ENCODE measurements around the gene PLEKHG5. TPM values are rescaled to one million over a fixed set of nuclear protein-coding genes. Genes with fewer than 3 reads are reported as not detected.

PLEKHG5 gene
- total and polyA plus RNA-seq, 9 donors = 7.6 to 14.5 (median 12.1) TPM

DNA sequence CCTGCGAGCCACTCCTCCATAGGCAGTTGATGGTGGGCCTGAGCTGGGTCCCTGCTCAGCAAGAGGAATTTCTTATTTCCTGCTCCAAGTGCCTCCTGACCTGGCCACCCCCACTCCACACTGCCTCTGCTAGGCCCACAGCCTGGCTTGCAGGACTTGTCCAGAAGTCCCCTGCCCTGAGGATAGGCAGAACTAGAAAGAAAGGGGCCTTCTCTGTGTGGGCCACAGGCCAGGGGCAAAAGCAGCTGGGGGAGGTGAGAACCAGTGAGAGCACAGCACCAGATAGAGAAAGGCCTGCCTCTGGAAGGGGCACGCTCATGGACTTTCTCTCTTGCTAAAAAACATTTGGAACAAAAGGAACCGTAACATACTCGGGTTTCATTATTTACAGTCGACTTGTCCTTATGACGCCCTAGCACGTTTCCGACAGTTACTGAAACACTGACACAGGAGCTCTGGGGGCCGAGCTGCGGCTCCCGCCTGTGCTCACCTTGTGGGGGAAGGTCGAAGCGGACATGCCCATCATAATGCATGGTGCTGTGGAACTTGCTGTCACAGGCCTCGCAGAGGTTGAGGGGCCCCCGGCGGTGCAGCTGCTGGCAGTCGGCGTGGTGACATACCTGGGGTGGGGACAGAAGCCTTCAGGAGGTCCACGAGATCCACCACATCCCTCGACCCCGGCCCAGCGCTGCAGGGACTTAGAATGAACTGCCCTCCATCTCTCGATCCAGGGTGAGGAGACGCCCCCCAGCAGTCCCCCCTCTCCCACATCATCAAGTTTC, 14.2 kb downstream of the PLEKHG5 start:
- Histone ChIP-seq H3K9me3 (replicated peaks; ENCODE audit: control insufficient read depth, low read depth, low read length) (no peaks in the 10 kb centered on the region), H3K27ac (ENCODE audit: low read length) (no peak overlapping the region), H3K4me3 (ENCODE audit: low read length) (no peak overlapping the region), H3K27me3 (ENCODE audit: control insufficient read depth, insufficient read depth, low read length) (no peaks in the 10 kb centered on the region), H3K4me1 (ENCODE audit: control insufficient read depth, insufficient read depth, low read length) (no peaks in the 10 kb centered on the region), H3K36me3 (ENCODE audit: control insufficient read depth, insufficient read depth, low read length) (peaks cover 14% of the 10 kb centered on the region)
- WGBS (ENCODE audit: insufficient coverage) = 59% methylated on average over 24 of the region's 24 CpGs
- DNase-seq = no peak

DNA sequence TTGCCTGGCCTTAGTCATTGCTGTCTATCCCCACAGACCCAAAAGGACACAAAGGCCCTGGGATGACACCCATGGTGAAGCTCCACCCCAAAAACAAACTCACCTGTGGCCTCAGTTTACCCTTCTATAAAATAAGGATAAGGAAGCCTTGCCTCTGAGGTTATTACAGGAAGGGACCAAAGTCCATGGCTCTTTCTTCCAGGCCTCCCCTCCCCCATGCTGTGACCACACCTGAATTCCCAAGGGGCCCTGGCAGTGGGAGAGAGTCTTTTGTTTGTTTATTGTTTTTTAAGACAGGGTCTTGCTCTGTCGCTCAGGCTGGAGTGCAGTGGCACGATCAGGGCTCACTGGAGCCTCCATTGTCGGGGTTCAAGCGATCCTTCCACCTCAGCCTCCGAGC, 15.0 kb downstream of the PLEKHG5 start:
- Histone ChIP-seq H3K27me3 (ENCODE audit: control insufficient read depth, insufficient read depth, low read length) (no peaks in the 10 kb centered on the region), H3K4me1 (ENCODE audit: control insufficient read depth, insufficient read depth, low read length) (no peaks in the 10 kb centered on the region), H3K36me3 (ENCODE audit: control insufficient read depth, insufficient read depth, low read length) (peaks cover 18% of the 10 kb centered on the region), H3K4me3 (ENCODE audit: low read length) (no peak overlapping the region), H3K27ac (ENCODE audit: low read length) (no peak overlapping the region), H3K9me3 (replicated peaks; ENCODE audit: control insufficient read depth, low read depth, low read length) (no peaks in the 10 kb centered on the region)
- 81% methylated on average over 5 of the region's 5 CpGs for WGBS (ENCODE audit: insufficient coverage)
- DNase-seq = no peak

DNA sequence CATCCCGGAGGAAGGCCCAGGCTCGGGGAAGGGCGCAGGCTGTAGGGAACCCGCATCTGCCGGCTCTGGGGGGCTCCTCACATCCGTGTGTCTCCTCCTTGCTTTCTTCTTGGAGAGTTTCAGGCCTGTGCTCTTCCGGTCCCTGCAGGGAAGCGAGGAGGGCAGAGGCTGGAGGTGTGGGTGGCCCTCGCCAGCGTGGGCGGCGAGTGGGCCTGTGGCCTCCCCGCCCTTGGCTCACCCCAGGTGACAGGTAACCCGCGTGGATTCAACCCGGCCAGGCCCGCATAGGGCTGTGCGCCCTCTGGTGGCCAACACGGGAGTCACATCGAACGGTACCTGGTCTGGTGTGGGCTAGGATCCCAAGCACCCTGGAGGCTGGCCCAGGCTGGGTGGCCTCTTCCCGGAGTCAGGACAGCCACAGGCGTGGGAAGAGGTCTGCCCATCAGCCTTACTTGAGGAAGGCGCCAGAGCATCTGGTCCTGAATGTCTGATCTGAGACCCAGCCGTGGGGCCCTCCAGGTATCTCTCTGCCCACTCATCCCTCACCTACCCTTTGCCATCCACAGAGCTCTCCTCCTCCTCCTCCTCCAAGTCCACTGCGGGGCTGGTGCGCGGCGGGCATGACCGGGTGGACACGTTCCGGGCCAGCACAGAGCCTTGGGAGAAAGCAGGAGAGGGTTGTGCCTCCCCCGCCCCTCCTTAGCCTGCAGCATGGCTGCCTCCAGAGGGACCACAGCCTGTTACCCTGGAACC, 15.9 kb downstream of the PLEKHG5 start:
- Histone ChIP-seq H3K4me3 (ENCODE audit: low read length) (no peak overlapping the region), H3K4me1 (ENCODE audit: control insufficient read depth, insufficient read depth, low read length) (no peaks in the 10 kb centered on the region), H3K27me3 (ENCODE audit: control insufficient read depth, insufficient read depth, low read length) (no peaks in the 10 kb centered on the region), H3K36me3 (ENCODE audit: control insufficient read depth, insufficient read depth, low read length) (peaks cover 18% of the 10 kb centered on the region), H3K27ac (ENCODE audit: low read length) (no peak overlapping the region), H3K9me3 (replicated peaks; ENCODE audit: control insufficient read depth, low read depth, low read length) (no peaks in the 10 kb centered on the region)
- no peak for DNase-seq
- WGBS (ENCODE audit: insufficient coverage) = 20% methylated on average over 25 of the region's 33 CpGs

DNA sequence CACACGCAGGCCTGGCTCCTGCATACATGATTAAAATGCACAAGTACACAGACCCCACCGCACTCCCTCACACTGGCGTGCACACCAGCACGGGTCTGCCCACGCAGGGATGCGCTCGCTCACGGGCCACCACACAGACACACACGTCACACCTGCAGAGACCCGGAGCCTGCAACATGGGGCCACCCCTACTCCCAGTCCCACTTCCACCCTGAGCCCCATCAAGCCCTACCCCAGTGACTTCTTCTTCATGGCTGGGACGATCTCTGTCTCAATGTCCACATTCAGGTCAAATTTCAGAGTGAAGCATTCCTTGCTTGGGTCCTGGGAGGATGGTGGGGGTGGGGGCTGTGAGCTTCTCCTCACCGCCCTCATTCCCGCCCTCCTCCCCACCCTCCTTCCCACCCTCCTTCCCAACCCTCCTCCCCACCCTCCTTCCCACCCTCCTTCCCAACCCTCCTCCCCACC, 16.6 kb downstream of the PLEKHG5 start:
- no peak for DNase-seq
- Histone ChIP-seq H3K9me3 (replicated peaks; ENCODE audit: control insufficient read depth, low read depth, low read length) (no peaks in the 10 kb centered on the region), H3K27me3 (ENCODE audit: control insufficient read depth, insufficient read depth, low read length) (no peaks in the 10 kb centered on the region), H3K4me1 (ENCODE audit: control insufficient read depth, insufficient read depth, low read length) (no peaks in the 10 kb centered on the region), H3K4me3 (ENCODE audit: low read length) (no peak overlapping the region), H3K36me3 (ENCODE audit: control insufficient read depth, insufficient read depth, low read length) (peaks cover 22% of the 10 kb centered on the region), H3K27ac (ENCODE audit: low read length) (no peak overlapping the region)
- WGBS (ENCODE audit: insufficient coverage) = 73% methylated on average over 9 of the region's 13 CpGs

DNA sequence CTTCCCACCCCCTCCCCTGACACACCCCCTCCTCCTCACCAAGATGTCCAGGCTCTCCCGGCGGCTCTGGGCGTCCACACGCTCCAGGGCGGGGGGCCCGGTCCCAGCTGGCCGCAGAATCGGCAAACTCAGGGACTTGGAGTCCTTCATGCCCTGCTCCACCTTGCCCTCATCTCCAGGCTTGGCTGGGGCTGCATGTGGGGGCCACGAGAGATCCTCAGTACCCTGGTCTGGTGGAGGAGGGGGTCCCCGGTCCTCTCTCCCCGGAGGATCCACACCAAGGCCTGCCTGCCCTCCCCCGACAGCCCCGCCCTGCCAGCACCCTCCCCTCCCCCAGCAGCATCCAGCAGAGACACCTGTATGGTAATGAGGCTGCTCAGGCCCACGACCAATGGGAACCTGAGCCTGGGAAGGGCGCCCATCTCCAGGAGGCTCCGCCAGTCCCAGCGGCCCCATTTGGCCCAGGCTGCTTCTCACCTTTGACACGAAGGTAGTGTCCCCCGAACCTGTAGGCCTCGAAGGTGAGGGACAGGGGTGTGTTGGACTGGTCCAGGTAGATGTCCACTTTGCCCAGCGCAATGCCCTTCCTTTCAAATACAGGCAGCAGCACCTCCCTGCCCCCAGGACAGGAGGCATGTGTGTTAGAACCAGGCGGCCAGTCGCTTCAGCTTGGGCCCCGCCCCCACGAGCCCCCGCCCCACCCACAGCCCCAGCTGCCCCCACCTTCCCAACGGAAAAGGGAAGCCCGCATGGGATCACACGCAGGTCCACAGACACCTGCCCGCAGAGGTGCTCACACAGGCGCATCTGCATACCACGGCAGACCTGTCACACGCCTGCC, 17.3 kb downstream of the PLEKHG5 start:
- no peaks in the 10 kb centered on the region for H3K4me1 ChIP-seq (ENCODE audit: control insufficient read depth, insufficient read depth, low read length)
- no peak overlapping the region for H3K27ac ChIP-seq (ENCODE audit: low read length)
- H3K27me3 ChIP-seq (ENCODE audit: control insufficient read depth, insufficient read depth, low read length) = no peaks in the 10 kb centered on the region
- 71% methylated on average over 10 of the region's 33 CpGs for WGBS (ENCODE audit: insufficient coverage)
- H3K36me3 ChIP-seq (ENCODE audit: control insufficient read depth, insufficient read depth, low read length) = peaks cover 25% of the 10 kb centered on the region
- H3K9me3 ChIP-seq (replicated peaks; ENCODE audit: control insufficient read depth, low read depth, low read length) = no peaks in the 10 kb centered on the region
- no peak overlapping the region for H3K4me3 ChIP-seq (ENCODE audit: low read length)
- no peak for DNase-seq

DNA sequence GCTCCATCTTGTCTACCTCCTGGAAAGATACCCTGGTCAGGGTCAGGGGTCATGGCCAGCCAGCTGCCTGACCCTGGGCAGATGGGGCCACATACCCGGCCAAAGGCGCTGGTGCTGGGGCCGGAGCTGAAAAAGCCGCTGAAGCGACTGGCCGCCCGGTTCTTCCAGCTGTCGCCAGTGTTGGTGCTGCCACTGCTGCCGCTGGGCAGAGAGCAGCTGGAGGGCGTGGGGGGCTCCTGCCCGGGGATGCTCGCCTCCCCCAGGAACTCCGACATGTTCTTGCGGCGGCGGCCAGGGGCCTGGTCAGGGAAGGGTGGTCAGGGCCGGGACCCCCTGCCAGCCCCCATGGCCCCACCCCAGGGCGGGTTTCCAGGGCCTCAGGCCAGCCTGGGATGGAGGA, 18.3 kb downstream of the PLEKHG5 start:
- WGBS (ENCODE audit: insufficient coverage) = 93% methylated on average over 12 of the region's 18 CpGs
- H3K27me3 ChIP-seq (ENCODE audit: control insufficient read depth, insufficient read depth, low read length) = no peaks in the 10 kb centered on the region
- peaks cover 30% of the 10 kb centered on the region for H3K36me3 ChIP-seq (ENCODE audit: control insufficient read depth, insufficient read depth, low read length)
- H3K9me3 ChIP-seq (replicated peaks; ENCODE audit: control insufficient read depth, low read depth, low read length) = no peaks in the 10 kb centered on the region
- no peak overlapping the region for H3K4me3 ChIP-seq (ENCODE audit: low read length)
- no peaks in the 10 kb centered on the region for H3K4me1 ChIP-seq (ENCODE audit: control insufficient read depth, insufficient read depth, low read length)
- H3K27ac ChIP-seq (ENCODE audit: low read length) = no peak overlapping the region
- DNase-seq = no peak

DNA sequence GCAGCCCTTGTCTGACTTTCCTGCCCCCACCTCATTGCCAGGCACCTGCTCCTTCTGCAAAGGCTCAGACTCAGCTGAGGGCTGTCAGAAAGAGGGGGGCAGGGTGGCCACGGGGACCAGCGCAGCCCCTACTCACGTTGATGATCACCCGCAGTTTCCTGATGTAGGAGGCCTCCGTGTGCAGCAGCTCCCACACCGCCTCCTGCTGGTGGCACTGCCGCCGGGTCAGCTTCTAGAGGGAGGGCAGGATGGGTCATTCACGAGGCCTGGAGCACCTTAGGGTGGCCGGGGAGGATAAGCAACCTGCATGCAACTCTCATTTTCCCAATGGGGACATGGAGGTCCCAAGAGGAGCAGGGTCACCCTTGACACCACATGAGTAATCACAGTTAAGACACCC, 19.1 kb downstream of the PLEKHG5 start:
- no peak overlapping the region for H3K4me3 ChIP-seq (ENCODE audit: low read length)
- DNase-seq = no peak
- no peak overlapping the region for H3K27ac ChIP-seq (ENCODE audit: low read length)
- no peaks in the 10 kb centered on the region for H3K9me3 ChIP-seq (replicated peaks; ENCODE audit: control insufficient read depth, low read depth, low read length)
- H3K4me1 ChIP-seq (ENCODE audit: control insufficient read depth, insufficient read depth, low read length) = no peaks in the 10 kb centered on the region
- 77% methylated on average over 10 of the region's 10 CpGs for WGBS (ENCODE audit: insufficient coverage)
- peaks cover 37% of the 10 kb centered on the region for H3K36me3 ChIP-seq (ENCODE audit: control insufficient read depth, insufficient read depth, low read length)
- no peaks in the 10 kb centered on the region for H3K27me3 ChIP-seq (ENCODE audit: control insufficient read depth, insufficient read depth, low read length)

DNA sequence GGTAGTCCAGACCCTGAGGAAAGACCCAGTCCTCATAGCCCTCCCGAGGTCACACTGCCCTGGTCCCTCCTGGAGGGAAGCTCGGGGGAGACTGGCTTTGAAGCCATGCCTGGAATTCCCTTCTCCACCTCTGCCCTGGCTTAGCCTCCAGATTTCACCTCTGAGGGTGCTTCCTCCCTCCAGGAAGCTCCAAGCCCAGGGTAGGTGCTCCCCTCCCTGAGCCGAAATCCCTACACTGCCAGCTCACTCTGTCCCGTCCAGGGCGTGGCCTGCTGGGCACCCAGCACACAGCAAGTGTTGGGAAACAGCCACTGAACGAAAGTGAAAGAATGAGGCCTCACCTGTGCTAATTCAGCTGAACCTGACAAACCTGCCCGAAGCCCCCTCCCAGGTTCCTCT, 19.5 kb downstream of the PLEKHG5 start:
- 90% methylated on average over 6 of the region's 7 CpGs for WGBS (ENCODE audit: insufficient coverage)
- H3K27me3 ChIP-seq (ENCODE audit: control insufficient read depth, insufficient read depth, low read length) = no peaks in the 10 kb centered on the region
- H3K4me1 ChIP-seq (ENCODE audit: control insufficient read depth, insufficient read depth, low read length) = no peaks in the 10 kb centered on the region
- no peak overlapping the region for H3K27ac ChIP-seq (ENCODE audit: low read length)
- H3K4me3 ChIP-seq (ENCODE audit: low read length) = no peak overlapping the region
- no peaks in the 10 kb centered on the region for H3K9me3 ChIP-seq (replicated peaks; ENCODE audit: control insufficient read depth, low read depth, low read length)
- no peak for DNase-seq
- peaks cover 37% of the 10 kb centered on the region for H3K36me3 ChIP-seq (ENCODE audit: control insufficient read depth, insufficient read depth, low read length)

DNA sequence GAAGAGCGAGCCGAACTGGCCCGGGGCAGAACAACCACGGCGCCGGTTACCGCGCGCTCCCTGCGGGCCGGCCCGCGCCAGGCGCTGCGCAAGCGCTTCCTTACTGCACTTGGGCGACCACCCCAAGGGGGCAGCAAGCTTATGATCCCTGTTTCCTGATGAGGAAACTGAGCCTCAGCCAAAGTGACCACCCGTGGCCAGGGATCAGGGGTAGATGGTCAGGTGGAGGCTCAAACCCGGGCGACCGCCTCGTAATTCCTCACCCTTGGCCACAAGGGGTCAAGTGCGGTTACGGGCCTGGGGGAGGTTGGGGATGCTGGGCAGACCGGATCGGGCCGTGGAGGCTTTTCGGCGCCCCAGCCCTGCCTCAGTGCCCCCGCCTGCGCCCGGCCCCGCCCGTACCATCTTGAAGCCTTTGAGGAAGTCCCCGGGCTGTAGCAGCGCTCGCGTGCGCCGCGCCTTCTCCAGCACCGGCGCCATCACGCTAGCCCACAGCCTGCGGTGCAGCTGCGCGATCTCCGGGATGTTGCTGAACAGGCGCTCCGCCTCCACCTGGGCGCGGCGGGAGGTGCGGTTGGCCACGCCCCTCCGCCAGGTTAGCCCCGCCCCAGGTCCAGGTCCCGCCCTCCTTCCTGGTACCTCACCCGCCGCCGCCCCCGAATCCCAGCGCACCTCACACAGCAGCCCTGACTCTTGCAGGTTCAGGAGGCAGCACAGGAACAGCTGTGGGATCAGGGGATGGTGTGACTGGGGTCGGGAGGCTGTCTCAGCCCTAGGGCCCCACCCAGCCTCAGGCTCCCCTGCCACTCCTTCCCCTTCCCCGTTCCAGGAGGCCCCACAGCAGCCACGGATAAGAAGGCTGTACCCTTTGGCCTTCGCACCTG, 20.1 kb downstream of the PLEKHG5 start:
- 56% methylated on average over 53 of the region's 67 CpGs for WGBS (ENCODE audit: insufficient coverage)
- H3K27ac ChIP-seq (ENCODE audit: low read length) = no peak overlapping the region
- H3K4me1 ChIP-seq (ENCODE audit: control insufficient read depth, insufficient read depth, low read length) = no peaks in the 10 kb centered on the region
- no peak for DNase-seq
- H3K9me3 ChIP-seq (replicated peaks; ENCODE audit: control insufficient read depth, low read depth, low read length) = no peaks in the 10 kb centered on the region
- peaks cover 36% of the 10 kb centered on the region for H3K36me3 ChIP-seq (ENCODE audit: control insufficient read depth, insufficient read depth, low read length)
- no peaks in the 10 kb centered on the region for H3K27me3 ChIP-seq (ENCODE audit: control insufficient read depth, insufficient read depth, low read length)
- H3K4me3 ChIP-seq (ENCODE audit: low read length) = no peak overlapping the region
